ENCODE data around the gene SLC41A3. TPM values are rescaled to one million over a fixed set of nuclear protein-coding genes. Genes with fewer than 3 reads are reported as not detected.

Gene SLC41A3
- total and polyA plus RNA-seq, 2 of the 4 experiments (the other 2 are of a cell fraction): 30.5 to 43.5 TPM

DNA sequence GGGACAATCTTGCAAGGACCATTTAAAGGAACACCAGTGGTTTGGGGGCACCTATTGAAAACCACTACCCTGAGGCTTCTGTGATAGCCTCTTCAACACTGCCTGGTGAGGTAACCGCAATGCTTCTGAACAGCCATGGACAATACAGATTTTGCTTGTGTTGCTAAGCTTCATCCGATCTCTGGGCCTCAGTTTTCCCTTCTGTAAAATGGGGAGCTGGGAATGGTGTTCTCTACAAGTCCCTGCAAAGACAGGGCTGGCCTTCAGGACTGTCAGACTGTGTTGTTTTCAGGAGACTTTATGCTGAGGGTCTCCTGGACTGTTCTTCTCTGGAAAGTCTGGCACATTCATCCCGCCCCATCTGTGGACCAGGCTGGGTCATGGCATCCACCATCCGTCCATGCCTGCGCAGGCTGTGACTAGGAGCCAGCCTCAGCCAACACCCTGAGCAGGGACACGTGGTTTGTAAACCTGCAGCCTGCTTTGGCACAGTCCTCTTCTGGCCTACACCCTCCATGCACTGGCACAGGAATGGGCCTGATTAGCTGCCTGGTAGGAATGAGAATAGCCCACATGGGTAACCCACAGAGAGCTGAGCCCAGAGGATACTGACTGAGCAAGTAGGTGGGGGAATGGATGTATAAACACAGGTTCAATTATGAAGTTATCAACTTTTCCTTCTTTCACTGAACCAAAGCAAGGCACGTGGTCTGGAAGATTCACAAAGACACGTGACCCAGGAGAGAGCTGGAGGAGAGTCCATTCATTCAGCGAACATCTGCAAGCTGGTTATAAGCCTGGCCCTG is 59.7 kb downstream of the SLC41A3 start:
- H3K36me3 ChIP-seq (ENCODE audit: control insufficient read depth, insufficient read depth, low read length): no peaks in the 10 kb centered on the region; the same call in 1 of the 2 replicates
- intact Hi-C loops (cut with micrococcal nuclease): no loop called here
- no peak overlapping the region for H2BK5ac ChIP-seq (ENCODE audit: low read depth, low read length, poor library complexity, severe bottlenecking)
- no peak overlapping the region for H3K27ac ChIP-seq (ENCODE audit: insufficient read depth, low read length)
- H3K23ac ChIP-seq (ENCODE audit: low read depth, low read length): no peak overlapping the region
- no peak overlapping the region for H4K5ac ChIP-seq (ENCODE audit: low read depth, low read length)
- H3K18ac ChIP-seq (ENCODE audit: low read depth, low read length): no peak overlapping the region
- no peaks in the 10 kb centered on the region for H3K79me1 ChIP-seq (ENCODE audit: low read depth in 1 of 2, low read length in 2 of 2)
- H2BK120ac ChIP-seq (ENCODE audit: low read depth, low read length): no peak overlapping the region
- dilution Hi-C loops (cut with HindIII; ENCODE audit: low sequenced_read_pairs, unreplicated experiment): no loop called here
- no peaks in the 10 kb centered on the region for H3K27me3 ChIP-seq (ENCODE audit: control insufficient read depth, insufficient read depth, low read length)
- TF ChIP-seq MXI1 (IDR thresholded peaks at IDR 0.05; ENCODE audit: borderline replicate concordance, low read depth, low read length): no peak
- TF ChIP-seq FOS (IDR thresholded peaks at IDR 0.05; ENCODE audit: low read depth, low read length): no peak
- TF ChIP-seq, protein P1, sequence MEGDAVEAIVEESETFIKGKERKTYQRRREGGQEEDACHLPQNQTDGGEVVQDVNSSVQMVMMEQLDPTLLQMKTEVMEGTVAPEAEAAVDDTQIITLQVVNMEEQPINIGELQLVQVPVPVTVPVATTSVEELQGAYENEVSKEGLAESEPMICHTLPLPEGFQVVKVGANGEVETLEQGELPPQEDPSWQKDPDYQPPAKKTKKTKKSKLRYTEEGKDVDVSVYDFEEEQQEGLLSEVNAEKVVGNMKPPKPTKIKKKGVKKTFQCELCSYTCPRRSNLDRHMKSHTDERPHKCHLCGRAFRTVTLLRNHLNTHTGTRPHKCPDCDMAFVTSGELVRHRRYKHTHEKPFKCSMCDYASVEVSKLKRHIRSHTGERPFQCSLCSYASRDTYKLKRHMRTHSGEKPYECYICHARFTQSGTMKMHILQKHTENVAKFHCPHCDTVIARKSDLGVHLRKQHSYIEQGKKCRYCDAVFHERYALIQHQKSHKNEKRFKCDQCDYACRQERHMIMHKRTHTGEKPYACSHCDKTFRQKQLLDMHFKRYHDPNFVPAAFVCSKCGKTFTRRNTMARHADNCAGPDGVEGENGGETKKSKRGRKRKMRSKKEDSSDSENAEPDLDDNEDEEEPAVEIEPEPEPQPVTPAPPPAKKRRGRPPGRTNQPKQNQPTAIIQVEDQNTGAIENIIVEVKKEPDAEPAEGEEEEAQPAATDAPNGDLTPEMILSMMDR (conservative IDR thresholded peaks at IDR 0.05; ENCODE audit: low read depth, low read length): no peak
- TF ChIP-seq RFX5 (IDR thresholded peaks at IDR 0.05; ENCODE audit: low read depth, low read length): no peak
- no peak for TF ChIP-seq NFE2L2 (IDR thresholded peaks at IDR 0.05; ENCODE audit: low read depth, low read length)
- no peak for TF ChIP-seq POLR2A (IDR thresholded peaks at IDR 0.05; ENCODE audit: low read depth, low read length)
- no peak for TF ChIP-seq CHD1 (IDR thresholded peaks at IDR 0.05; ENCODE audit: low read depth, low read length)
- TF ChIP-seq, protein P2, sequence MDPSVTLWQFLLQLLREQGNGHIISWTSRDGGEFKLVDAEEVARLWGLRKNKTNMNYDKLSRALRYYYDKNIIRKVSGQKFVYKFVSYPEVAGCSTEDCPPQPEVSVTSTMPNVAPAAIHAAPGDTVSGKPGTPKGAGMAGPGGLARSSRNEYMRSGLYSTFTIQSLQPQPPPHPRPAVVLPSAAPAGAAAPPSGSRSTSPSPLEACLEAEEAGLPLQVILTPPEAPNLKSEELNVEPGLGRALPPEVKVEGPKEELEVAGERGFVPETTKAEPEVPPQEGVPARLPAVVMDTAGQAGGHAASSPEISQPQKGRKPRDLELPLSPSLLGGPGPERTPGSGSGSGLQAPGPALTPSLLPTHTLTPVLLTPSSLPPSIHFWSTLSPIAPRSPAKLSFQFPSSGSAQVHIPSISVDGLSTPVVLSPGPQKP (IDR thresholded peaks at IDR 0.05; ENCODE audit: borderline replicate concordance, low read depth, low read length): no peak
- TF ChIP-seq, protein P3, sequence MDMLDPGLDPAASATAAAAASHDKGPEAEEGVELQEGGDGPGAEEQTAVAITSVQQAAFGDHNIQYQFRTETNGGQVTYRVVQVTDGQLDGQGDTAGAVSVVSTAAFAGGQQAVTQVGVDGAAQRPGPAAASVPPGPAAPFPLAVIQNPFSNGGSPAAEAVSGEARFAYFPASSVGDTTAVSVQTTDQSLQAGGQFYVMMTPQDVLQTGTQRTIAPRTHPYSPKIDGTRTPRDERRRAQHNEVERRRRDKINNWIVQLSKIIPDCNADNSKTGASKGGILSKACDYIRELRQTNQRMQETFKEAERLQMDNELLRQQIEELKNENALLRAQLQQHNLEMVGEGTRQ (IDR thresholded peaks at IDR 0.05; ENCODE audit: low read depth, low read length): no peak
- TF ChIP-seq RCOR1 (IDR thresholded peaks at IDR 0.05; ENCODE audit: insufficient replicate concordance, low read length): no peak
- no peak for TF ChIP-seq MAFK (IDR thresholded peaks at IDR 0.05; ENCODE audit: low read depth, low read length)
- TF ChIP-seq MAZ (IDR thresholded peaks at IDR 0.05; ENCODE audit: borderline replicate concordance, low read depth, low read length): no peak
- no peak for TF ChIP-seq BHLHE40 (IDR thresholded peaks at IDR 0.05; ENCODE audit: low read depth, low read length)
- TF ChIP-seq RAD21 (IDR thresholded peaks at IDR 0.05; ENCODE audit: low read length): no peak
- no peak for TF ChIP-seq CEBPB (IDR thresholded peaks at IDR 0.05; ENCODE audit: low read depth, low read length)
- H3K9ac ChIP-seq (ENCODE audit: low read depth, low read length): no peak overlapping the region
- BruUV-seq (replicated peaks): no TSS peak
- no peaks in the 10 kb centered on the region for H3K9me1 ChIP-seq (ENCODE audit: insufficient read depth, low read length)
- no peak overlapping the region for H3K4me3 ChIP-seq (ENCODE audit: insufficient read depth, low read depth, low read length)
- no peaks in the 10 kb centered on the region for H3K4me1 ChIP-seq (ENCODE audit: control insufficient read depth, insufficient read depth, low read length)
- DNase-seq (no peak), ATAC-seq (ENCODE audit: low read depth) (no peak)
- H3K4ac ChIP-seq (ENCODE audit: low read depth, low read length): no peak overlapping the region
- H2AFZ ChIP-seq (replicated peaks; ENCODE audit: low read length, poor library complexity): no peak overlapping the region
- no peak overlapping the region for H2AK9ac ChIP-seq (replicated peaks; ENCODE audit: low read depth, low read length, poor library complexity)
- ChIA-PET CTCF (no interaction called here), POLR2A (ENCODE audit: unreplicated experiment) (no interaction called here)
- in situ Hi-C loops (cut with MboI; ENCODE audit: low sequenced_read_pairs): no loop called here
- WGBS, 2 experiments (ENCODE audit: extremely low coverage in 2 of 2, insufficient read length in 1 of 2): 100% methylated on average over 2 of the region's 9 CpGs; no CpG with 5 or more reads in 1 of the 2 experiments
- no peak overlapping the region for H4K91ac ChIP-seq (ENCODE audit: insufficient read depth, low read depth, low read length)
- peaks cover 7% of the 10 kb centered on the region for H3K9me3 ChIP-seq (ENCODE audit: control insufficient read depth, insufficient read depth, low read length)
- no peak overlapping the region for H3K14ac ChIP-seq (replicated peaks; ENCODE audit: low read depth, low read length)
- no peak overlapping the region for H3K4me2 ChIP-seq (ENCODE audit: low read depth, low read length)
- no peak overlapping the region for H3K56ac ChIP-seq (ENCODE audit: extremely low read depth, insufficient read depth, low read length)
- no peaks in the 10 kb centered on the region for H4K20me1 ChIP-seq (ENCODE audit: insufficient read depth, low read length)
- no peak overlapping the region for H2BK15ac ChIP-seq (ENCODE audit: low read depth, low read length)
- no peak overlapping the region for H2BK20ac ChIP-seq (ENCODE audit: low read depth, low read length)
- H2AK5ac ChIP-seq (ENCODE audit: low read depth, low read length): no peak overlapping the region
- no peak overlapping the region for H4K8ac ChIP-seq (ENCODE audit: low read depth in 2 of 2, low read length in 2 of 2)

Data from IMR-90 (cell line).